HG03097 (cell line): ENCODE data around the gene ATRN.
"Not testable (repeated sequence)": the region's sequence is repeated elsewhere in the genome, so short reads cannot be mapped to it uniquely, and the experiment has no call there.

Source experiments
- ATAC-seq: cut with Tn5 transposase; IDR thresholded peaks from one replicate; pipeline ENCODE4 v1.9.1; 2021; ENCODE audit not compliant: unreplicated experiment, low FRiP score

The ATRN gene

GRCh38 chr20:3560578-3560977, 89.8 kb downstream of the ATRN start:
- no peak for ATAC-seq

GRCh38 chr20:3563133-3563532, 92.3 kb downstream of the ATRN start:
- ATAC-seq: no peak

GRCh38 chr20:3563548-3564177, 92.8 kb downstream of the ATRN start:
- no peak for ATAC-seq

GRCh38 chr20:3565851-3566250, 95.0 kb downstream of the ATRN start:
- no peak for ATAC-seq

GRCh38 chr20:3572151-3572550, 101.3 kb downstream of the ATRN start:
- no peak for ATAC-seq

- no peak for ATAC-seq
These were observed 105.5 kb downstream of the ATRN start for GRCh38 chr20:3576363-3576762.

GRCh38 chr20:3577366-3577765, 106.5 kb downstream of the ATRN start:
- ATAC-seq: no peak

GRCh38 chr20:3580412-3580811, 109.6 kb downstream of the ATRN start:
- no peak for ATAC-seq

- no peak for ATAC-seq
These were observed 112.9 kb downstream of the ATRN start for GRCh38 chr20:3583765-3584164.

GRCh38 chr20:3586093-3586492, 115.3 kb downstream of the ATRN start:
- no peak for ATAC-seq

- ATAC-seq: no peak
These were observed 119.3 kb downstream of the ATRN start for GRCh38 chr20:3590164-3590563.

GRCh38 chr20:3592931-3593330, 122.1 kb downstream of the ATRN start:
- ATAC-seq: no peak

- no peak for ATAC-seq
These were observed 124.7 kb downstream of the ATRN start for GRCh38 chr20:3595541-3595940.

GRCh38 chr20:3603108-3603507, 132.3 kb downstream of the ATRN start:
- ATAC-seq: no peak

- not testable (repeated sequence) for ATAC-seq
These were observed 134.6 kb downstream of the ATRN start for GRCh38 chr20:3605386-3605886.

- ATAC-seq: no peak
These were observed 135.2 kb downstream of the ATRN start for GRCh38 chr20:3606021-3606420.

- no peak for ATAC-seq
These were observed 141.1 kb downstream of the ATRN start for GRCh38 chr20:3611901-3612300.

GRCh38 chr20:3612795-3613572, 142.2 kb downstream of the ATRN start:
- no peak for ATAC-seq

GRCh38 chr20:3613821-3614440, 143.1 kb downstream of the ATRN start:
- no peak for ATAC-seq

- ATAC-seq: no peak
These were observed 143.6 kb downstream of the ATRN start for GRCh38 chr20:3614466-3614865.

GRCh38 chr20:3615171-3615840, 144.5 kb downstream of the ATRN start:
- ATAC-seq: not testable (repeated sequence)
